Body of pancreas (tissue), 4 donors: ENCODE measurements around the gene DTX1. TPM values are rescaled to one million over a fixed set of nuclear protein-coding genes. Genes with fewer than 3 reads are reported as not detected.

ENCODE experiments used
- ATAC-seq: fragments of 150-250 bp; one replicate; pipeline ENCODE4 v1.9.1; 2016
- DNase-seq, 4 donors: peaks; one replicate each; pipeline ENCODE4 v3.0.0-alpha.2; 2019
- H3K27ac ChIP-seq, 4 donors: fragments of 200-600 bp; sonication (generic); 1 replicate in 3 of 4; 2 replicates in 1 of 4; pipeline versions ENCODE4 v1.5.1 to v1.6.1; 2016 to 2019; ENCODE audit warnings: mild to moderate bottlenecking in 1 of 4, mixed read lengths in 1 of 4, moderate library complexity in 1 of 4
- H3K27me3 ChIP-seq, 2 donors: fragments of 200-600 bp; sonication (generic); one replicate each; pipeline ENCODE4 v1.6.0; 2016; ENCODE audit warnings: mild to moderate bottlenecking in 1 of 2
- H3K36me3 ChIP-seq, 2 donors: fragments of 200-600 bp; sonication (generic); replicated peaks in 1 of 2; 2 replicates each; pipeline ENCODE4 v1.5.1; 2016; ENCODE audit warnings: low read depth in 2 of 2; ENCODE audit not compliant: insufficient read depth in 1 of 2
- H3K4me1 ChIP-seq: fragments of 200-600 bp; sonication (generic); one replicate; pipeline ENCODE4 v1.6.0; 2016
- H3K4me3 ChIP-seq, 2 donors: fragments of 200-600 bp; sonication (generic); 1 replicate in 1 of 2; 2 replicates in 1 of 2; pipeline ENCODE4 v1.5.1; 2016 to 2019
- H3K9me3 ChIP-seq, 3 donors: fragments of 200-600 bp; sonication (generic); 1 replicate in 2 of 3; 2 replicates in 1 of 3; pipeline ENCODE4 v1.5.1; 2016
- CTCF ChIP-seq, 7 experiments: fragments of 450-650 bp in 4 of 7; fragments of 200-600 bp in 3 of 7; sonication (generic) in 3 of 7; IDR thresholded peaks; one replicate each; pipeline ENCODE4 v1.5.1; 2016 to 2019; ENCODE audit warnings: antibody characterized with exemption in 7 of 7
- POLR2A ChIP-seq, 3 donors: fragments of 450-650 bp; IDR thresholded peaks; one replicate each; pipeline ENCODE4 v1.6.1; 2016; ENCODE audit warnings: antibody characterized with exemption in 3 of 3, mild to moderate bottlenecking in 2 of 3
- WGBS, 2 donors: methylation state at CpG; one replicate each; pipeline ENCODE4 v1.1.5; 2017; 5-methylcytosine and 5-hydroxymethylcytosine counted together
- intact Hi-C: fragments of 100-400 bp; cut with DNase I; formaldehyde crosslinking; loops from one replicate; pipeline ENCODE4 v1.15.1; 2023
- total RNA-seq, 2 donors: library from RNA; depleted of rRNA; stranded (reverse); fragments of >200 nt; gene quantifications; one replicate each; pipeline ENCODE4 v1.1.0, GENCODE V29; 2016

The DTX1 gene
- total RNA-seq, 2 donors from 2014 or later = 11.9 to 17.5 TPM

- Histone ChIP-seq H3K27me3 (no peaks in the 10 kb centered on the region), H3K4me3 (no peak overlapping the region), H3K27ac (no peak overlapping the region), H3K9me3 (no peaks in the 10 kb centered on the region), H3K4me1 (peaks cover under 1% of the 10 kb centered on the region), H3K36me3 (no peaks in the 10 kb centered on the region)
- TF ChIP-seq POLR2A (IDR thresholded peaks at IDR 0.05) = no peak
- no peak for TF ChIP-seq CTCF (IDR thresholded peaks at IDR 0.05)
- ATAC-seq (peak; percentile 22), DNase-seq (peak in 3 of 4 donors; percentile 28 to 49 (median 41))
- 31 to 43% methylated on average over 10 to 31 of the region's 31 CpGs for WGBS, 2 donors
- intact Hi-C loops = loop anchor here (5.0 kb wide), 1 partner anchor 36 kb away; the partner anchor contains the start of gene DTX1
Measured at GRCh38 chr12:113092607-113093408, 36.3 kb downstream of the DTX1 start.

- H3K4me1 ChIP-seq = peaks cover 8% of the 10 kb centered on the region
- no peaks in the 10 kb centered on the region for H3K27me3 ChIP-seq
- no peaks in the 10 kb centered on the region for H3K9me3 ChIP-seq
- intact Hi-C loops = loop anchor here (5.0 kb wide), 1 partner anchor 36 kb away; the partner anchor contains the start of gene DTX1
- H3K36me3 ChIP-seq = no peaks in the 10 kb centered on the region
- no peak overlapping the region for H3K27ac ChIP-seq
- TF ChIP-seq POLR2A (IDR thresholded peaks at IDR 0.05) = no peak
- TF ChIP-seq CTCF (IDR thresholded peaks at IDR 0.05) = no peak
- 64 to 82% methylated on average over 5 to 31 of the region's 32 CpGs for WGBS, 2 donors
- ATAC-seq (no peak), DNase-seq (no peak)
- no peak overlapping the region for H3K4me3 ChIP-seq
Measured at GRCh38 chr12:113093409-113094101, 37.0 kb downstream of the DTX1 start.

GRCh38 chr12:113094738-113095137, 38.2 kb downstream of the DTX1 start:
- Histone ChIP-seq H3K27ac (no peak overlapping the region), H3K36me3 (no peaks in the 10 kb centered on the region), H3K9me3 (no peaks in the 10 kb centered on the region), H3K27me3 (no peaks in the 10 kb centered on the region), H3K4me1 (peaks cover 13% of the 10 kb centered on the region), H3K4me3 (no peak overlapping the region)
- TF ChIP-seq CTCF (IDR thresholded peaks at IDR 0.05) (no peak), POLR2A (IDR thresholded peaks at IDR 0.05) (no peak)
- intact Hi-C loops = loop anchor here (5.0 kb wide), 1 partner anchor 37 kb away; the partner anchor contains the start of gene DTX1
- no peak for DNase-seq
- no peak for ATAC-seq
- 82 to 83% methylated on average over 7 to 16 of the region's 16 CpGs for WGBS, 2 donors

DNA sequence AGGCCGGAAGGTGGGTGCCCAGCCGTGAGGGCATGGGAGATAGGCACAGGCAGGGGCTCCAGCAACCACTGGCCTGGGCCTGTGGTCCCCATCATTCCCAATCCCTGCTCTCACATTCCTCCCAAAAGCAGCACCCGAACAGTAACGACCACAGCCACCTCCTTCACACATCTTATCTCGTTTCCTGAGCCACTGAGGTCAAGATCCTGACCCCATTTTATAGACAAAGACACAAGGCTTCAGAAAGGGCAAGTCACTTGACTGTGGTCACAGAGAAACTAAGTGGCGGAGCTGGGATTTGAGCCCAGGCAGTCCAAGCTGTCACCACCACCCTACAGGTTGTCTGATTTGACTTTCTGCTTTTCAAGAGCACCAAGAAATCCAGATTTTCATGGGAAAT, 38.9 kb downstream of the DTX1 start:
- Histone ChIP-seq H3K4me3 (no peak overlapping the region), H3K4me1 (peaks cover 13% of the 10 kb centered on the region), H3K27ac (no peak overlapping the region), H3K27me3 (no peaks in the 10 kb centered on the region), H3K9me3 (no peaks in the 10 kb centered on the region), H3K36me3 (no peaks in the 10 kb centered on the region)
- TF ChIP-seq CTCF (IDR thresholded peaks at IDR 0.05) = no peak
- no peak for TF ChIP-seq POLR2A (IDR thresholded peaks at IDR 0.05)
- ATAC-seq = no peak
- intact Hi-C loops = no loop called here
- WGBS, 2 donors = 45 to 60% methylated on average over 4 to 6 of the region's 6 CpGs
- DNase-seq = no peak
